AG09309 (cell line): ENCODE results near the gene AKNA.

ENCODE experiments used
- DNase-seq: peaks from one replicate; pipeline ENCODE4 v3.0.0-alpha.2; 2010; ENCODE audit warnings: low read depth
- H3K4me3 ChIP-seq: 2 replicates; pipeline ENCODE4 v1.5.1; 2011; ENCODE audit warnings: mild to moderate bottlenecking, low read depth, low read length, moderate library complexity; ENCODE audit not compliant: control insufficient read depth
- TF ChIP-seq, protein P1 (sequence below): IDR thresholded peaks from 2 replicates; pipeline ENCODE4 v1.5.1; 2011; ENCODE audit warnings: mild to moderate bottlenecking, low read depth, low read length, inconsistent platforms; ENCODE audit not compliant: insufficient read depth, control insufficient read depth; ENCODE audit errors: missing control alignments

Gene AKNA

DNA sequence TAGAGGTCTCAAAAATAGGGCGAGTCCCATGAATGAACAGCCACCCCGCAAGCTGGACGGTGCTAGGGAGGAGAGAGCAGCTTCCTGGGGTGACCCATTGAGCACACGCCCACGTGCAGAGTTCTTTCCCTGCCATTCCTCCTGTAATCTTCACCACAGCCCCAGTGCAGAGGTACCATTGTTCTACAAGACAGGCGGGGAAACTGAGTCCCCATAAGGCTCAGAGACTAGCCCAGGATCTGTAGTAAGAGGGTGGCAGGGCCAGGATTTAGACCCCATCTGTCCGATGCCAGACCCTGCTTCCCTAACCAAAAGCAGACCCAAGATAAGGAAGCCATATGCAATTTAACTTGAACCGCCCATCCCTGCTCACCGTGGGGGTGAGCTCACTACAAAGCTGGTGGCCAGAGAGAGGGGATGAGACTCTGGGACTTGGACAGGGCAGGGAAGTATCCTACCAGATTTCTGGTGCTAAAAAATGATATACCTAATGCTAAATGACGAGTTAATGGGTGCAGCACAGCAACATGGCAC is 101.6 kb downstream of the AKNA start:
- TF ChIP-seq, protein P1, sequence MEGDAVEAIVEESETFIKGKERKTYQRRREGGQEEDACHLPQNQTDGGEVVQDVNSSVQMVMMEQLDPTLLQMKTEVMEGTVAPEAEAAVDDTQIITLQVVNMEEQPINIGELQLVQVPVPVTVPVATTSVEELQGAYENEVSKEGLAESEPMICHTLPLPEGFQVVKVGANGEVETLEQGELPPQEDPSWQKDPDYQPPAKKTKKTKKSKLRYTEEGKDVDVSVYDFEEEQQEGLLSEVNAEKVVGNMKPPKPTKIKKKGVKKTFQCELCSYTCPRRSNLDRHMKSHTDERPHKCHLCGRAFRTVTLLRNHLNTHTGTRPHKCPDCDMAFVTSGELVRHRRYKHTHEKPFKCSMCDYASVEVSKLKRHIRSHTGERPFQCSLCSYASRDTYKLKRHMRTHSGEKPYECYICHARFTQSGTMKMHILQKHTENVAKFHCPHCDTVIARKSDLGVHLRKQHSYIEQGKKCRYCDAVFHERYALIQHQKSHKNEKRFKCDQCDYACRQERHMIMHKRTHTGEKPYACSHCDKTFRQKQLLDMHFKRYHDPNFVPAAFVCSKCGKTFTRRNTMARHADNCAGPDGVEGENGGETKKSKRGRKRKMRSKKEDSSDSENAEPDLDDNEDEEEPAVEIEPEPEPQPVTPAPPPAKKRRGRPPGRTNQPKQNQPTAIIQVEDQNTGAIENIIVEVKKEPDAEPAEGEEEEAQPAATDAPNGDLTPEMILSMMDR = no peak
- no peak for DNase-seq
- no peak overlapping the region for H3K4me3 ChIP-seq

DNA sequence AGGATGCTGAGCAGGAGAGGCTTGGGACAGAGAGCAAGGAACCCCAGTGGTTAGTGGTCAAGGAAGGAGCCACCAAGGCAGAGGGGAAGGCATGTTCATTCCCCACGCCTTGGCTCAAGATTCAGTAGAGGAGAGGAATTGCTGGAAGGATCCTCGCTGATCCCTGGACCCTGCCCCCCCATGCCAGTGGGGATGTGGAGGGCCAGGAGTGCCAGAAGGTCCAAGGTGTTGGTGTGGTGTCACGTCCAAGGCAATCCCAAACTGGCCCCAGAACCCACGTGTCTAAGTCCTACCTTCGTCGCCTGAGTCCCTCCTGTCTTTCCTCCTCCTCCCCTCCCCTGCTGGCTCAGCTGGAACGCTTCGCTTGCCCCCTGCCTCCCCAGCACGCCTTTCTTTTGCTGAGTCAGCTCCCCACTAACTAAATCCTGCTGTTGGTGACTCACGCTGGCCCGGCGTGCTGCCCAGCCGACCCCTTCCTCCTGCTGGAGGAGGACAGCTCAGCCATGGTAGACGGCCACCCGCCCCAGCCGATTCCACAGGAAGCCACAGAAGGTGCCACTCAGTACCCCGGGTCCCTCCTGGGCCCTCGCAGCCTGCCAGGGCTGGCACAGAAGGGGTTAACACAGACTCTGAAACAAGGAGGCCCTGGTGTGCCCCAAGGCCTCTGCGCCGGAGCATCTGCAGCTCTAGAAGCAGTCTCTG is 102.5 kb downstream of the AKNA start:
- no peak for DNase-seq
- H3K4me3 ChIP-seq = no peak overlapping the region
- TF ChIP-seq, protein P1 = peak; percentile 28

GRCh38 chr9:114284316-114285060 is 103.3 kb downstream of the AKNA start:
- DNase-seq = no peak
- TF ChIP-seq, protein P1 = no peak
- H3K4me3 ChIP-seq = no peak overlapping the region
